GM19395 (cell line): ENCODE data around the gene NXF1.
"Not testable (repeated sequence)": the region's sequence is repeated elsewhere in the genome, so short reads cannot be mapped to it uniquely, and the experiment has no call there.

Experiments
- ATAC-seq: cut with Tn5 transposase; IDR thresholded peaks from one replicate; pipeline ENCODE4 v1.9.1; 2021; ENCODE audit warnings: mild to moderate bottlenecking, moderate library complexity; ENCODE audit not compliant: unreplicated experiment

Gene NXF1

DNA sequence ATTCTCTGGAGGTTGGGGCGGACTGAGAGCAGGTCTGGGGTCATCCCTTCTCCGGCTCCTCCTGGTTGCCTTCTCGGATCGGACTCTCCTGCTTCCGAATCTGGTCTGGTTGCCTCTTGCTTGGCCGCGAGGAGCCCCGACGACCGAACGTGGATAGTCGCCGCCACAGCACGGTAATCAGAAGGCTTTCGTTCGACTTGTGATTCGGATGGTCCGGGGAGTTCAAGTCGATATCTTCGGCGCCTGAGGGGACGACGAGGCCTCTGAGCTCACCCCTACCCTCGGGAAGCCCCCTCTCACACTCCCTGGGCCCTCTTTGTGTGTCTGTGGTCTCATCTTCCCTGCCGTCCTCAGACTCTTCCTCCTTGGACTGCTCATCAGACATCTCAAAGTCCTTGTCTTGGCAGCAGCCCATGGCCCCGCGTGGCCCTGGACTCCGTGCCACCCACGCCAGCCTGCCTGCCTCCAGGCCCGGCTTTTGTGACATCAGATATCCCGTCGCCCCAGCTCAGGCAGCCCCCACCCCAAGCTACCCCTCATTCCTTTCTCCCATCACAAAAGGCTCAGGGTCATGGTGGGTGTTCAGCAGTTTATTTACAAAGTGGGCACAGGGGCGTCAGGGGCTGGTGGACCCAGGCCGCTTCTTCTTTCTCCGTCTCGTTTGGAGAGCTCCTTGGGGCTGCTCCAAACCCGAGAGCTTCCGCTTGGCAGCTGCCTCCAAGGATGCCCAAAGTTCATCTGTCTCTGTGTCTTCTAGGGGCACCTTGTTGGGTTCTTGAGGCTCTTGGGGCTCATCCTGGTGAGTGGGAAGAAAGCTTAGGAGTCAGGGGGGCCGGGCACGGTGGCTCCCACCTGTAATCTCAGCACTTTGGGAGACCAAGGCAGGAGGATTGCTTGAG is 27.3 kb upstream of the NXF1 start, which contains the start of gene TEX54:
Gene TEX54, minus strand, starts transcription at position 506 of the 899 bp plus-strand sequence.
- ATAC-seq, result peak; percentile 21

DNA sequence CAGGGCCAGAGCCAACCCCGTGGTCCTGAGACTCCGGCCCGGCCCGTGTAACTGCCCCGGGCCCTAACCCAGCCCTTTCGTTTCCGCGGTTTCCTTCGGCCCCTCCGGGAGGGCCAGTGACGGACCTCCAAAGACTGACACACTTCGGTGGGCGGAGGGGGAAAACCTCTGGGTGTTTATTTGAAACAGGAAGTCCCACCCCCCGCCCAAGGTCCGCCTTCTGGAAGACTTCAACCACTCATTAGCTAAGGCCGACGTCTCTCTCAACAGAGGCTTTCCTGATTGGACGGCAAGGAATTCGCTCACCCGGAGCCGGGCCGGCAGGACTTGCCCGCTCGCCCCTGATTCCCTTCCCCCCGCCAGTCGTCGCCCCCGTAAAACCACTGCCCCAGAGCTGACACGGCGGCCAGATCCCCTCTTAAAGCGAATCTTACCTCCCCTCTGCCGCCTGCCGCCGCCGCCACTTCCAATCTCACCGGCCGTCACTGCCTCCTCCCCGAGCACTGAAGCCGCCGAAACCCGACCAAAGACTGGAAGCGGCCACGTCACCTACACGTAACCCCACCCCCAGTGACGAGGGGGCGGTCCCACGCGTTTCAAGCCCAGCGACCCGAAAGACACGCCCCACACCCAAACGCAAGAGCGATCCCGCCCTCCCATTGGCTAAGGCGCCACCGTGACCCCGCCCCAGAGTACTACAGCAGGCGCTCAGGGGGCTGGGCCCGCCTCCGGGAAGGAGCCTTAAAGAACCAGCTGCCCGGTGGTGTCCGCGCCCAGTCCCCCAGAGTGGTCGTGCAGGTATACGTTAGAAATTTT is 26.5 kb upstream of the NXF1 start, which contains the start of gene STX5:
Gene STX5, minus strand, starts transcription at position 532 of the 816 bp plus-strand sequence. CDS start 808 bp downstream, outside the sequence.
- ATAC-seq, result peak; percentile 77

DNA sequence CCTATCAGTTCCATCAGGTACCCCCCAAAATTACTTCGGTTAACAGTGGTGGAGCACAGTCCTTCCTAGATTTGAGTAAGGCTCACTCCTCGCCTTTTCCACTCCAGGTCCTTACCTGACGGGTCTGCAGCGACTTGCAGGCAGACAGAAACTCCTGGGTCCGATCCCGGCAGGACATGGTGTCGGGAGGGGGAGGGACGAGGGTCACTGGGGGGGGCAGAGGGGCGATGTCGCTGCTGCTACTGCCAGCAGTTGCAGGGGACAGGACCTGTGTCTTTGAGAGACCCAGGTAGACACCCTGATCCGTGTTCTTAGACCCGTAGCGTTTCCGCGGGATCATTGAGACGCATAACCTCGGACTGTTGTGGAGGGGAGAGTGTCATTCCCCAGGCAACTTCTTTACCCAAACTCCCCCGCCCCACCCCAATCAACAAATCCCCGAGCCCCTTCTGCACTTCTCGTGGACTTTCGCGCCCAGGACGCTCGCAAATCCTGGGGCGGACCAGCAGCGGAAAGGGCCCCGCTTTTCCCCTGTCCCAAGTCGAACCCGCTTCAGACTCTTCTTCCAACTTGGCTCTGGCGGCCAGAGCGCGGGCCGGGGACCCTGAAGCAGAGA is 25.8 kb upstream of the NXF1 start:
- ATAC-seq, result no peak

DNA sequence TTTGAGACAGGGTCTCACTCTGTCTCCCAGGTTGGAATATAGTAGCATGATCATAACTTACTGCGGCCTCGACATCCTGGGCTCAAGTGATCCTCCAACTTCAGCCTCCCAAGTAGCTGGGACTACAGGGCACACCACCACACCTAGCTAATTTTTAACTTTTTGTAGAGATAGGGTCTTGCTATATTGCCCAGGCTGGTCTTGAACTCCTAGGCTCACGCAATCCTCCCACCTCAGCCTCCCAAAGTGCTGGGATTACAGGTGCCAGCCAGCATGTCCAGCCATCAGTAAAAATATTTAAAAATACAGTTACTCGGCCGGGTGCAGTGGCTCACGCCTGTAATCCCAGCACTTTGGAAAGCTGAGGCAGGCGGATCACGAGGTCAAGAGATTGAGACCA is 22.9 kb upstream of the NXF1 start:
- ATAC-seq, result not testable (repeated sequence)

DNA sequence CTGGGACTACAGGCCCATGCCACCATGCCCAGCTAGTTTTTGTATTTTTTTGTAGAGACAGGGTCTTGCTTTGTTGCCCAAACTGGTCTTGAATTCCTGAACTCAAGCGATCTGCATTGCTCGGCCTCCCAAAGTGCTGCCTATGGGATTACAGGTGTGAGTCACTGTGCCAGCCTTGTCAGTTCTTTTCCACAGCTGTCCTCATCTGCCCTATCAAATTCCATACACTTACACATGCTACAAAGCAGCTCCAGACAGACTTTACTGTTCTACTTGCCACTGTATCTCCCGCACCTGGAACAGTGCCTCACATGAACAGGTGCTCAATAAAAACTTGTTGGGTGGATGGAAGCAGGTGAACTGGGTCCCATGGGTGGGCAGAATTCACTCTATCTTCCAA is 18.4 kb upstream of the NXF1 start:
- ATAC-seq, result no peak

DNA sequence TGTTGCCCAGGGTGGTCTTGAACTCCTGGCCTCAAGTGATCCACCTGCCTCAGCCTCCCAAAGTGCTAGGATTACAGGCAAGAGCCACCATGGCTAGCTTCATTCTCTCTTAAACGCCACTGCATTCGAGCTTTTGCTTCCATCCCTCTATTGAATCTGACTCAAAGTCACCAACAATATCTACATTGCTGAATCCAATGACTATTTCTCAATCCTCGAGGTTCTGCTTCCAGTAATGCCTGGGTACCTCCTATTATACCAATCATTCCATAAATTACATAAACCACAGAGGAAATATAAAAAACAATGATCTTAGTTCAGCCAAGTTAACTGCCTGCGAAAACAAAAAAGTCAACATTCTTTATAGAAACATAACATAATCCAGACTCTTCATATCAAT is 11.9 kb upstream of the NXF1 start:
- no peak for ATAC-seq

DNA sequence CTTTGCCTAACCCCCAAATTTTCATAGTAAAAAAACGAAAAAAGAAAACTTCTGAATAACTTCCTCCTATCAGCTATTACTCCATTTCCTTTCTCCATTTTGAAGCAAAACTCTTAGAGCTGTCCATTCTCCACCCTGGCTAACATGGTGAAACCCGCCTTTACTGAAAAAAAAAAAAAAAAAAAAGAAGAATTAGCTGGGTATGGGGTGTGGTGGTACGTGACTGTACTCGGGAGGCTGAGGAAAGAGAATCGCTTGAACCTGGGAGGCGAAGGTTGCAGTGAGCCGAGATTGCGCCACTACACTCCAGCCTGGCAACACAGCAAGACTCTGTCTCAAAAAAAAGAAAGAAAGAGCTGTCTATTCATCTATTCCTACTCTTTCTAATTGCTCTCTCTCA is 11.3 kb upstream of the NXF1 start:
- ATAC-seq, result no peak

DNA sequence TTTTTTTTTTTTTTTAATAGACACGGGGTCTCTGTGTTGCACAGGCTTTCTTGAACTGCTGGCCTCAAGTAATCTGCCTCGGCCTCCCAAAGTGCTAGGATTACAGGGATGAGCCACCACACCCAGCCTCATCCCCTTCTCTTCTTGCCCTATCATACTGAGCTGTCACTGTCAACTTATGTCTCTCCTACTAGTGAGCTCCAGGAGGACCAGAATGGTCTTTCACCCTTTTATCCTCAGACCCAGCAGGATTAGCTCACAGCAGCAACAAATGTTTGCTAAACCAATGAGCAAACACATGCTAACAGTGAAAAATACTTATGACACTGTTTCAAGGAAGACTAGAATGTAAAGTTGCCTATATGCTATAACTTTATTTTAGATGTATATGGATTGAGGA is 6.4 kb upstream of the NXF1 start:
- no peak for ATAC-seq

DNA sequence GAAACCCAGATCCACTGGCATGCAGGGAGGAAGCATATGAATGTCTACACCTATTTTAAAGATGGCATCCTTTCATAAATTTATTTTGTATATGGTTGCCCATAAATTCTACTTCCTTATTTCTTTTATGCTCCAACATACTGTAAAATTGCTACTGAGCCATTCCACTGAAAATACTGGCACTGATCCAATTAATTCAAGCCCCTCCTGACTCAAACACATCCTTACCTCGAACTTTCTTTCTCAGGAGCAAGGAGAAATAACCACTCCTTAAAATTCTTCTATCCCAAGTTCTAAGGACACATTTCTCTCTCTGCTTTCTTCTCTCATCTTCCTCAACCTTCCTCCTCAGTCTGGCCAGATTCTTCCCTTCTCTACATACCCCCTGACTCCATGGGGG is 5.5 kb upstream of the NXF1 start:
- ATAC-seq, result no peak

DNA sequence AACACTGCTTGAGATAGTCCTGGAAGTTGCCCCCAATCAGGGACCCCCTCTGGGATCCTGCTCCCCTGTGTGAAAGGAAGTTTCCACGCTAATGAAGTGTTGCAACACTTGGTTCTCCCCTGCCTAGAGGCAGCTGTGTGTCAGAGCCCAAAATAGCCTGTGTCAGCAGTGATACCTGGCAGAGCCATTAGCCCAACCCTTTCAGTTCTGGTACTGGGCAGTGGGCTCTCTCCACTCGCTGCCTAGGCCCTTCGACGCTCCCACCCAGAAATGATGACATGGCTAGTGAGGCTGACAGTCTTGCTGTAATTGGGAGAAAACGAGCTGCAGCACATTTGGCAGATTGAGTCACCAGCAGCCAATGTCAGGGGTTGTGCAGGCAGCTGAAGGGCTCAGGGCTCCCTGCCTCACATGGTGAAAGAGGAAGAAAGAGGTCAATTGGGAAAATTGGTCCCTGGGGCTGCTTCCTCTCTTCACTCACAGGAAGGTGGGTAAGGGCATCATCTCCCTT is 1.4 kb upstream of the NXF1 start:
- ATAC-seq, result no peak

DNA sequence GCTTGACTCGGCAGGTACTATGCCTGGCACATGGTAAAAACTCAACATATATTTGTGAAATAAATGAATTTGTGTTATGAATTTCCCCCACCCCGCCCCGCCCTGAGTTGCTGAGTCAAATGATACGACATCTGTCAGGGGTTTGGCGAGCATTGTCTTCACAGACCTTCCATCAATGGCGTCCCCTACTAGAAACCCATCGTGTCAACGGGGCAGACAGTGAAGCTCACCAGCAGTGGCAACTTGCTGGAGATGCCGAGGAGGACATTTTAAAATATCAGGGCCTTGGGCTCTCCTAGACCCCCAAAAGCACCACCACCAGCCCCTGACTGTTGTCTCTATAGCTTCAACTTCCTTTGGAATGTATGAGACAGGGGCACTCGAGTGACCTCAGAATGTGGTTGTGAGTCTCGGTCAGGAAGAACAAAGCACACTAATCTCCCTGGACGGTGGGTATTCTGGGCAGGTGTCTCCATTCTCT is 761 bp upstream of the NXF1 start:
- ATAC-seq, result no peak

DNA sequence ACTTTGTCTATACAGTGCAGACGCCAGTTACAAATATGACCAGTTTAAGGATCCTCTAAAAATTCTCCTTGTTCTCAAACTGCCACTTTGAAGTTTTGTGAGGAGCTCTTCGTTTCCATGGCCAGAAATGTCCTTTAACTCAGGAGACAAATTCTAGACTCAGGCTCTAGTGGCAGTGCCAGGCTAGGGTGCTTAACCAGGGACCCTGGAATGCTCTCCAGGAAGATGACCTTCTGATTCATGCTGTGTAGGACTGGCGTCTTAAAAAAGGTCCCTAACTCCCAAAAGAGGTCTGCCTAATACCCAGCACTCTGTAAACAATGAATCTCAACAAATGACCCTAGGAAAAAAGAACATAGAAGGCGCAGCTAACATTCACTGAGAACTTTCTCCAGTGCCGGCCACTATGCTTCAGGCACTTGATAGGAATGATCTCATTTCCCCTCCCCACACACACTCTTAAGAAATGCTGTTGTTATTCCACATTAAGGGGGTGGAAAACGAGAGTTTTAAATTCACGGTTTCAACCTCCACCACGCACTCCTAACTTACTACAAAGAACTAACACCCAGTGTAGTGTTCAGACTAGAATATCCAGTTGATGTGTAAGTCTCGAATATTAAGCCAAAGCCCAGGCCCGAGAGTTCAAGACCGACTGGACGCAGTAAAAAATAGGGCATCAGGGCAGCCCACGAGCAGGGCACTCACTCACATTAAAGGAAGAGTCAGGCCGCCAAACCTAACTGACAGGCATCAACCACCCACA is 747 bp downstream of the NXF1 start:
- ATAC-seq, result peak; percentile 11

DNA sequence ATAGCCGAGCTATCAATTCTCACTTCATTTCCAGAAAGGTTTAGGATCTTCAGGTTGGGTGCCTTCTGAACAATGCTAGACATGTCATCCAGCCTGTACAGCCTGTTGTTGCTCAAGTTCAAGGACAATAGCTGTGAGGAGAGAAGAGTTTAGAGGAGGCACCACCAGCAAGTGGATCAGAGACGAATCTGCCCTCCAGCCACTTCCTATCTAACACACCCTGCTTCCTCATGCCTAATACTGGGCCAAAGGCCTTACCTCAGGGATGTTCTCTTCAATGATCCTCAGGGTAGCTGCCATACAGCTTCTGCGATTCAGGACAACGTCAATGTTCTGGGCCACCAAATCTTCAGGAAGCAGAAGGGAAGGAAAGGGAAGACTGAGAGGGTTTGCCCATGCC is 4.2 kb downstream of the NXF1 start:
- no peak for ATAC-seq

DNA sequence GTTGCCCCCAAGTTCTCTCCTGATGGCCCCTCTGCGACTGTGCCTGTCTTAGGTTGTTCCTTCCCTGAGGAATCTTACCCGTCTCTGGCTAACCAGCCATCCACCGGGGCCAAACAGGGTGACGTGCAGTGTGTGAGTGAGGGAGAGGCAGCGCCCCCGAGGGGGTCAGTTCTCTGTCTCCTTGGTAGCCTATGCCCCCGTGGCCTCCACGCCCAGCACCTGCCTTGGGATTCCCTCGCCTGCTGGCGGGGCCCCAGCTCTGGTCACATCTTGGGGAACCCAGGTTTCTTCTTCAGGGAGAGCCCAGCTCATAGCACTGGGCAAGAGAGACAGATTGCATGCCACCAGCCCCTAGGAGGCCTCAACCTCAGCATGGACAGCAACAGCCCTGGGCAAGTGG is 5.8 kb downstream of the NXF1 start:
- ATAC-seq, result no peak

DNA sequence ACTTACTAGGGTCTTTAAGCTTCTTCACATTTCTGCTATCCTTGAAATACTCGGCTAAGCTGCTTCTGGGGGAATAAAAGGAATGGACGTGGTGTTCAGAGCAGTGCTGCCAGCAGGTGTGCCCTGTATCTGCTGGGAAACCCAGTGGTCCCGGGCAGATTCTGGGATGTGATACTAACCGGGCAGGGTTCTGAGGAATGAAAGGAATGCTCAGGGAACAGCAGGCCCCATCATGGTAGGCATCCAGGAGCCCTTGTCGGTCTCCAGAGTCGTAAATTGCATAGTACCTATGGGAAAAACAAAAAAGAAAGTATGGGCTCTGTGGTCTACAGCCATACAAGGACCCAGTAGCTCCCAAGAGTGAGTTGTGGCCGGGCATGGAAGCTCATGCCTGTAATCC is 9.0 kb downstream of the NXF1 start:
- ATAC-seq, result no peak

DNA sequence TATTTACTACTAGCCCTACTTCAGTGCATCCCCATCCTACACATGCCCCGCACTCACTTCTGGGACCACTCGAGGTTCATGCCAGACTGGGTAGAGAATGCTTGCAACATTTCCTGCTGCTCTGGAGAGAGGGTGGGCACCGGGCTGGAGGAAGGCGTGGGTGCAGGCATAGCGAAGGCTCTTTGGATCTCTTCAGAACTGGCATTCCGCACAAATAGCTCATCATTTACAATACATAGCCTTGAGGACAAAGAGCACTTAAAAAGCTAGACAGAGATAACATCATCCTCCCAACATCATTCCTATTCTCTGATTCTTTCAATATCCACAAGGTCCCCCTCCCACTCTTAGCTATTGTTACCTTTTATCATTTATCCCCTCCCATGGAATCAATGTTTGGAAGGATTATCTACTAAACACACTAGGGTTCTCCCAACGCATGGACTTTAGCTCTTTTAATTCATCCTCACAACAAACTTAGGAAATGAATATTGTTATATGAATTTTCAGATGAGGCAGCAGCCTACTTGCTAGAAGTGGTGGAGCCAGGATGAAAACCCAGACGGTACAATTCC is 11.0 kb downstream of the NXF1 start:
- ATAC-seq, result no peak

DNA sequence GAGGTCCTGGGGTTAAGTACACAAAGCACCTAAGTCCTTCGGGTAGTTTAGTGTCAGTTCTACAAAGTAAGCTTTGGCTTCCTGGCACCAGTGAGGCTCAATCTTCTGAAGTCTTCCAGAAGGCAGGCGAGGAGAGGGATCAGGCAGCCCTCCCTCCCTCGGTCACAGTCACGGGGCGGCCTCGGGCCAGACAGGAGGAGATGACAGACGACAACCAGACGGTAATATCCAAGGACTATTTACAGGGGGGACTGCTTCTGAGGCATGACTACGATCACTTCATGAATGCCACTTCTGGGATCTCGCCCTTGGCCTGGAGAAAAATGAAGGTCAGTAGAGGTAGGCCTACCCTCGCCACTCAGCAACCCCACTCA is 13.1 kb downstream of the NXF1 start:
- ATAC-seq, result peak; percentile 14

DNA sequence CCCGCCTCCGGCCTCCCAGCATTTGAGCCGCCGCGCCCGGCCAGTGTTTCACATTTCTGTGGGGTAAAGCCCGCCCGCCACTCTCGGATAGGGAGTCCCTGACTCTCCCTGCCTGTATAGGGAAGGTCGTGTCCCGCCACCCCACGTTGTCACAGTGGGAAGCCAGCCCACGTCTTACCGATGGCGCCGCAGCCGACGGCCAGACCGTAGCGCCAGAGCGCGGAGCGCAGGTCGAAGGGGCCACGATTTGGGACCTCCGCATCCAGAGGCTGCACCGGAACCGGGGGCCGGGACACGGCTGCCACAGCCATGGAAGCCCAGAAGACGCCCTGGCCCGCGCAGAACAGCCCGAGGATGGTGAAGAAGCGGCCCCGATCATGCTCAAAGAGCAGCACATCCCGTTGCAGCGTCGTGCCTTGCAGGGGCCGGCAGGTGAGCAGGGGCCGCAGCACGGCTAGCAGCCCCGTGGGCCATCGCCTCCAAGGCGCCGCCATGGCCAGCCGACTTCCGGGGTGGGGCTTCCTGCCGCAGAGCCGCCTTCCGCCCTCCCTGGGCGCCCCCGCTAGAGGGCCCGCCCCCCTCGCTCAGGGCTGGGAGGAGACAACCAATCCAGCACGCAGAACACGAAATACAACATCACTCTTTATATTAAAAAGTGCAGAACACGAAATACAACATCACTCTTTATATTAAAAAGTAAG is 13.6 kb downstream of the NXF1 start, which contains the start of gene TMEM223:
Gene TMEM223, minus strand, starts transcription at position 506 of the 701 bp plus-strand sequence. Its CDS starts 12 bp downstream, at position 494.
- peak; percentile 61 for ATAC-seq

DNA sequence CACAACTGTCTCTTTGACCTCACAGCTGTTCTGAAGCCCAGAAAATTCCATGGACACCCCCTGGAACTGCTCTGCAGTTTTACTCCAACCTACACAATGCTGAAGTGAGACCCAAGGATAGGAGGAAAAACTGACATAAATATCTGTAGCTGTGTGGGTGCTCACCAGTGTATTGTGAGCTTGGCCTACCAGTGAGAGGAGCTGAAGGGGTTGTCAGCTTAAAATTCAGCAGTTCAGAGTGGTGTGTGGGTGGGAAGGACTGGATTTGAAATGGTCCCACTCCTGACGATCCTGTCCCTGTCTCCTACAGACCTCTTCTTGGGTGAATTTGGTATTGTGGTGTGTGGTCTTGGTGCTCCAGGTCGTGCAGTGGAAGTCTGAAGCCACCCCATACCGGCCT is 15.7 kb downstream of the NXF1 start:
- no peak for ATAC-seq
